ENCODE measurements around the gene MGME1.
A peak's percentile ranks its signal among the peaks of the same experiment; 100 is the strongest.

Gene MGME1

DNA sequence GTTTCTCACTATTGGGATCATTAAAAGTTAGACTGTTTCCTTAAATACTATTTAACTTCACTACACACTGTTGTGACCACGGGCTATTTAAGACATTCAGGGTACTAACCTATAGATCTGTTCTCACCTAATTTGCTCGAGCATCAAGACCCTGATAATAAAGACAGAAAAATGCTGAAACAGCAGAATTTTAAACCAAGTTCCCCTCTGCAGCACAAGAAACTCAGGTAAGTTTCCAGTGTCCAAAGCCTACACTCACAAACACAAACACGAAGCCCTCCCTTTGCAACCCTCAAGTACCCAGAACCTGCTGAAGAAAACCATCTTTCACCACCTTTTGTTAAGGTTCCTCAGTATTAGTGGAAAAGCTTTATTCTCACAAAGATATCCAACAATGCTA is 4.2 kb upstream of the MGME1 start:
- peaks cover 52% of the 10 kb centered on the region for H3K36me3 Mint-ChIP-seq (ENCODE audit: low read depth)
- H3K9me3 Mint-ChIP-seq: peaks cover 4% of the 10 kb centered on the region
- peak overlapping the region; percentile 89 for H3K4me3 Mint-ChIP-seq
- no peak for DNase-seq
- TF ChIP-seq, protein P1, sequence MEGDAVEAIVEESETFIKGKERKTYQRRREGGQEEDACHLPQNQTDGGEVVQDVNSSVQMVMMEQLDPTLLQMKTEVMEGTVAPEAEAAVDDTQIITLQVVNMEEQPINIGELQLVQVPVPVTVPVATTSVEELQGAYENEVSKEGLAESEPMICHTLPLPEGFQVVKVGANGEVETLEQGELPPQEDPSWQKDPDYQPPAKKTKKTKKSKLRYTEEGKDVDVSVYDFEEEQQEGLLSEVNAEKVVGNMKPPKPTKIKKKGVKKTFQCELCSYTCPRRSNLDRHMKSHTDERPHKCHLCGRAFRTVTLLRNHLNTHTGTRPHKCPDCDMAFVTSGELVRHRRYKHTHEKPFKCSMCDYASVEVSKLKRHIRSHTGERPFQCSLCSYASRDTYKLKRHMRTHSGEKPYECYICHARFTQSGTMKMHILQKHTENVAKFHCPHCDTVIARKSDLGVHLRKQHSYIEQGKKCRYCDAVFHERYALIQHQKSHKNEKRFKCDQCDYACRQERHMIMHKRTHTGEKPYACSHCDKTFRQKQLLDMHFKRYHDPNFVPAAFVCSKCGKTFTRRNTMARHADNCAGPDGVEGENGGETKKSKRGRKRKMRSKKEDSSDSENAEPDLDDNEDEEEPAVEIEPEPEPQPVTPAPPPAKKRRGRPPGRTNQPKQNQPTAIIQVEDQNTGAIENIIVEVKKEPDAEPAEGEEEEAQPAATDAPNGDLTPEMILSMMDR (IDR thresholded peaks at IDR 0.05): no peak
- H3K27me3 Mint-ChIP-seq (ENCODE audit: low read depth, poor library complexity): peaks cover 3% of the 10 kb centered on the region
- H3K4me1 Mint-ChIP-seq: peaks cover 65% of the 10 kb centered on the region
- peak overlapping the region; percentile 7 for H3K27ac Mint-ChIP-seq

DNA sequence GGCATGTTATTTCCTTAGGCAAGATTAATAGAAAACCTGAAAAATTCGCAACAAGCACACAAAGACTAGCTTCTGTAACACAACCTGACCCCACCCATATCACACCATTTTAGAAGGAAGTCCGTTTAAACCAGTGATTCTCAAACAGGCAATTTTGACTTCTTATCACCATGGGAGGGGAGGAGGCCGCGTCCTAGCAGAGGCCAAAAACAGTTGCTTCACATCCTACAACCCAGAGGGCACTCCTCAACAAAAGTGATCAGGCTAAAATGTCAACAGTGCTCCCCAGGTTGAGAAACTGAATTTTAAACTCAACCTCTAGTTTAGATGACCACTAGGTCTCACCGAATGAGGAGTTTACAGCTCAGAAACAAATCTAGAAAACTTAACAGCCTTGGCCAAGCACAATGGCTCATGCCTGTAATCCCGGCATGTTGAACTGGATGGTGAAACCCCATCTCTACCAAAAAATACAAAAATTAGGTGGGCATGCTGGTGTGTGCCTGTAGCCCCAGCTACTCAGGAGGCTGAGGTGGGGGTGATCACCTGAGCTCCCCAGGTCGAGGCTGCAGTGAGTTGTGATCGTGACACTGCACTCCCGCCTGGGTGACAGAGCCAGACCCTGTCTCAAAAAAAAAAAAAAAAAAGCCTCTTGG is 3.6 kb upstream of the MGME1 start:
- H3K27ac Mint-ChIP-seq: peak overlapping the region; percentile 7
- peaks cover 4% of the 10 kb centered on the region for H3K9me3 Mint-ChIP-seq
- TF ChIP-seq, protein P1 (IDR thresholded peaks at IDR 0.05): no peak
- peaks cover 66% of the 10 kb centered on the region for H3K4me1 Mint-ChIP-seq
- H3K36me3 Mint-ChIP-seq (ENCODE audit: low read depth): peaks cover 47% of the 10 kb centered on the region
- DNase-seq: no peak
- peak overlapping the region; percentile 89 for H3K4me3 Mint-ChIP-seq
- H3K27me3 Mint-ChIP-seq (ENCODE audit: low read depth, poor library complexity): peaks cover 3% of the 10 kb centered on the region

DNA sequence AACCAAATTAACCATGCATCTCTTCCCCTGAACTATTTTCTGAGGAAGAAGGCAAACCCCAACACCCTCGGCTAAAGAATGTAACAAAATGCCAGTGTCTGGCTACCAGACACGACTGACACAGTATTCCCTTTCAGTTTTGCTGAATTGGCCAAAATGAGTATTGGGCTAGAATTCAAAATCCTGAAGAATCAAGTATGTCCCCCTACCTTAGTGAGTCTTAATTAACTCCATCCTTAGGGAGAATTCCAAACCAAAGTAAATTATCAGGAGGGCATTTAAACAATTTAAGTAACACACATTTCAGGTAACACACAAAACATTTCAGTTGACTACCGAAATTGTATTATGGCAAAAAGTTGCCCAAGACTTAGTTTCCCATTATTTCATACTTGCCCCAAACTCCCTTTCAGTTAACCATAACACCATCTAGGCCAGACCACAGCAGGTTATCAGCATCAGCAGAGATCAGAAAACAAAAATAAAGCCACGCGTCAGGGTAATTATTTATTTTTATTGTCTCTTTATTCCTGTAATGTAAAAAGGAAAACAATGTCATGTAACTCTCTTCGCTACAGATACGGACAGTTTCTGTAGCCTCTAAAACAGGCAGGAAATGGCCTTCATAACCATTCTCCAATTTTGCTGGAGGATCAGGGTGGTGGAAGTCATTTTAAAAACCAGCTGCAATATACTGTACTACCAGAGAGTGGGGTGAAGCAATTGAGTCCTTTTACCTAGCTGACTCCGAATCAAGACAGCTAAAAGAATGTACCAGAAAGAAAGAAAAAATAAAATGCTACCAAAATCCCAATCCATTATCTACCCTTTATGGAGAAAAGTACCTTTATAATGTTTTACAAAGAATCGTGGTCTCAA is 2.1 kb upstream of the MGME1 start:
- Mint-ChIP-seq H3K36me3 (ENCODE audit: low read depth) (peaks cover 32% of the 10 kb centered on the region), H3K9me3 (peaks cover 4% of the 10 kb centered on the region), H3K4me1 (peaks cover 71% of the 10 kb centered on the region), H3K4me3 (peak overlapping the region; percentile 89), H3K27me3 (ENCODE audit: low read depth, poor library complexity) (peaks cover 3% of the 10 kb centered on the region), H3K27ac (peak overlapping the region; percentile 96)
- DNase-seq: no peak
- TF ChIP-seq, protein P1 (IDR thresholded peaks at IDR 0.05): no peak

DNA sequence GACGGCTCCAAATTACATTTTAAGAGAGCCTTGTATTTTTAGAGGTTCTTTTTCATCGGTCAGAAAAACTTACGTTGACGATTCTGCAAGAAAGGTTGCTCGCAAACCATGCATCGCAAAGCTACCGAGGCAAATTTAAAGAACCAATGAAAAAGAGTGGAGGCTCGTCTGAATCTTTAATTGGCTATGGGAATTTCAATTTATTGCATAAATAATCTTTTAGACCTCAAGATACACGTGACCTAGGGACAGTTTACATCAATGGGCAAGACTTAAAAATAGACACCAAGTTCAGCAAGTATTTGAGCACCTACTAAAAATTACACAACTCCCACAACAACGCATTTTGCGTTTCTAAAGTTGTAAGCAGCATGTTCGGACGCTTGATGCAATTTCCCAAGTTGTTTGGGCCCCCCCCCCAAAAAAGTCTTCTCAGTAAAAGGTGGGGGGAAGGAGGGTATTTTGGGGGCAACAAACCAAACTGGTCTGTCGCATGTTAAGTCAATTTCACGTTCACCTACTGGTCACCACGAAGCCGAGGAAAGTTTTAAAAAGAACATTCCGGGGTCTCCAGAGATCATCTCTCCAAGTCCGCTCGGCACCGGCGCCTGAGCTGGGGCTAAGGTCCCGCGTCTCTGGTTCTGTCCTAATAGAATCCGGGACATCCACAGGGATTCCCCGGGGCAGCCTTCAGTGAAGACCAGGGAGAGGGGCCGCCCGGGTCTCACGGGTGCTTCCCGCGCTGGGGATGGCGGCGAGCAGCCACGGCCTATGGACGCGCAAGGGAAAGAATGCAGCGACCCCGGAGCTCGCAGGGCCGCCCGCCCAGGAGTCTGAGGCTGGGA is 1.1 kb upstream of the MGME1 start:
- peaks cover 72% of the 10 kb centered on the region for H3K4me1 Mint-ChIP-seq
- peaks cover 3% of the 10 kb centered on the region for H3K27me3 Mint-ChIP-seq (ENCODE audit: low read depth, poor library complexity)
- H3K4me3 Mint-ChIP-seq: peak overlapping the region; percentile 89
- H3K9me3 Mint-ChIP-seq: peaks cover 4% of the 10 kb centered on the region
- no peak for DNase-seq
- peaks cover 30% of the 10 kb centered on the region for H3K36me3 Mint-ChIP-seq (ENCODE audit: low read depth)
- H3K27ac Mint-ChIP-seq: peak overlapping the region; percentile 96
- TF ChIP-seq, protein P1 (IDR thresholded peaks at IDR 0.05): no peak

DNA sequence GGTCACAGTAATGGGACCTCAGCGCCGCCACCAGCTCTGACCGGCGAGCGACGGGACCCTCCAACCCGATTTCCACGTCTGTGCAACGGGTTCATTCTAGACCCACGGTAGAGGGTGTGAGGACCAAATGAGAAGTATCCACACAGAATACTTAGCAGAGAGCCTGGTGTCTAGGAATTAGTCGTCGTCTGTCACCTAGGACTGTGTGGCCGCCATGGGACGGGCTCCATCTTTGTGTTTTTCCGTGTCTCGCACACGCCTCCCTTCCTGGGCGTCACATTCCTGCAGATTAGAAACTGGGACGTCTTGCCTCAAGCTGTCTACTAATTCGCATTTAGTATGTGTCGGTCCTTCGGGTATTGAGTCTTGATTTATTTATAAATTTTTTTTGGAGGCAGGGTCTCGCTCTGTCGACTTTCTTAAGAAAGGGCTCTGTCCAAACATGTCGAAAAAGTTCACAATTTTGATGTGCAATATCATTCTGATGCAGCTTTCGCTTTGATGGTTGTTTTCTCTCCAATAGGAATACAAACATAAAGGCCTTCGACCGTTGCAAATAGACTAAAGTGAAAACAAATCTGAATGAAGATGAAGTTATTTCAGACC is 563 bp downstream of the MGME1 start:
- Mint-ChIP-seq H3K27ac (peak overlapping the region; percentile 99), H3K9me3 (no peaks in the 10 kb centered on the region), H3K36me3 (ENCODE audit: low read depth) (peaks cover 21% of the 10 kb centered on the region), H3K4me3 (peak overlapping the region; percentile 89), H3K27me3 (ENCODE audit: low read depth, poor library complexity) (peaks cover 3% of the 10 kb centered on the region), H3K4me1 (peaks cover 72% of the 10 kb centered on the region)
- TF ChIP-seq, protein P1 (IDR thresholded peaks at IDR 0.05): no peak
- no peak for DNase-seq

Measured in nephron progenitor cell (in vitro differentiated cells).